IMR-90 (cell line): Measurements from ENCODE around the gene DLX2. TPM values are rescaled to one million over a fixed set of nuclear protein-coding genes. Genes with fewer than 3 reads are reported as not detected.

Experiments used
- ATAC-seq: fragments of 200-7000 bp; cut with Tn5 transposase; 2 replicates; pipeline ENCODE4 v1.9.1; 2020; ENCODE audit warnings: low read depth, mild to moderate bottlenecking, moderate library complexity
- BruUV-seq: library from RNA; stranded (reverse); fragments of 400-500 nt; replicated peaks from 2 replicates; lab custom pipeline; 2021; lab: Mats Ljungman, UMichigan
- CTCF ChIA-PET: fragments of 300-600 bp; formaldehyde crosslinking; extraction: SDS; loops from one replicate; lab custom pipeline; 2021; ENCODE audit warnings: antibody characterized with exemption; lab: Yijun Ruan, JAX
- POLR2A ChIA-PET: fragments of 300-600 bp; sonication (Branson Sonifier 250); formaldehyde crosslinking; loops from one replicate; lab custom pipeline; 2022; ENCODE audit warnings: antibody characterized with exemption; ENCODE audit not compliant: unreplicated experiment; lab: Charles Lee
- DNase-seq: peaks from one replicate; pipeline ENCODE4 v3.0.0; 2013
- H2AFZ ChIP-seq: replicated peaks from 2 replicates; pipeline ENCODE3; 2013; ENCODE audit warnings: low read length, mild to moderate bottlenecking; ENCODE audit not compliant: poor library complexity
- H2AK5ac ChIP-seq: 2 replicates; pipeline ENCODE4 v1.6.1; 2013; ENCODE audit warnings: low read depth, low read length, inconsistent platforms
- H2AK9ac ChIP-seq: replicated peaks from 2 replicates; pipeline ENCODE3; 2013; ENCODE audit warnings: mild to moderate bottlenecking, low read depth, low read length, moderate library complexity; ENCODE audit not compliant: poor library complexity
- H2BK120ac ChIP-seq: 2 replicates; pipeline ENCODE4 v1.6.1; 2013; ENCODE audit warnings: low read depth, low read length, inconsistent platforms
- H2BK15ac ChIP-seq: 3 replicates; pipeline ENCODE4 v1.6.1; 2013; ENCODE audit warnings: low read depth, low read length, inconsistent platforms
- H2BK20ac ChIP-seq: 2 replicates; pipeline ENCODE4 v1.6.1; 2013; ENCODE audit warnings: low read depth, mild to moderate bottlenecking, inconsistent platforms, low read length, moderate library complexity
- H2BK5ac ChIP-seq: 2 replicates; pipeline ENCODE4 v1.6.1; 2013; ENCODE audit warnings: mild to moderate bottlenecking, low read depth, low read length, inconsistent platforms; ENCODE audit not compliant: poor library complexity, severe bottlenecking
- H3K14ac ChIP-seq: replicated peaks from 2 replicates; pipeline ENCODE4 v1.6.1; 2013; ENCODE audit warnings: low read depth, low read length, inconsistent platforms
- H3K18ac ChIP-seq: 2 replicates; pipeline ENCODE4 v1.6.1; 2013; ENCODE audit warnings: low read depth, low read length, control low read depth
- H3K23ac ChIP-seq: 2 replicates; pipeline ENCODE4 v1.6.1; 2013; ENCODE audit warnings: low read depth, low read length, inconsistent platforms
- H3K27ac ChIP-seq: 2 replicates; pipeline ENCODE4 v1.5.1; 2013; ENCODE audit warnings: mild to moderate bottlenecking, control low read depth, low read length; ENCODE audit not compliant: insufficient read depth
- H3K27me3 ChIP-seq: 2 replicates; pipeline ENCODE4 v1.6.1; 2013; ENCODE audit warnings: low read length; ENCODE audit not compliant: control insufficient read depth, insufficient read depth
- H3K36me3 ChIP-seq: 2 replicates; pipeline ENCODE4 v1.6.1; 2013; ENCODE audit warnings: low read length, mixed read lengths; ENCODE audit not compliant: control insufficient read depth, insufficient read depth
- H3K4ac ChIP-seq: 2 replicates; pipeline ENCODE4 v1.6.1; 2013; ENCODE audit warnings: low read depth, low read length, inconsistent platforms
- H3K4me1 ChIP-seq: 2 replicates; pipeline ENCODE4 v1.6.1; 2013; ENCODE audit warnings: low read length, mixed read lengths; ENCODE audit not compliant: control insufficient read depth, insufficient read depth
- H3K4me2 ChIP-seq: 2 replicates; pipeline ENCODE4 v1.6.1; 2013; ENCODE audit warnings: low read depth, mild to moderate bottlenecking, control low read depth, low read length, moderate library complexity
- H3K4me3 ChIP-seq: 2 replicates; pipeline ENCODE4 v1.5.1; 2013; ENCODE audit warnings: low read depth, mild to moderate bottlenecking, control low read depth, low read length, moderate library complexity; ENCODE audit not compliant: insufficient read depth
- H3K56ac ChIP-seq: 2 replicates; pipeline ENCODE4 v1.6.1; 2013; ENCODE audit warnings: low read length, inconsistent platforms; ENCODE audit not compliant: insufficient read depth; ENCODE audit errors: extremely low read depth
- H3K79me1 ChIP-seq, 2 experiments: 2 replicates each; pipeline ENCODE4 v1.6.1; 2013; ENCODE audit warnings: low read length in 2 of 2, inconsistent platforms in 1 of 2, low read depth in 1 of 2
- H3K9ac ChIP-seq: 2 replicates; pipeline ENCODE4 v1.6.1; 2013; ENCODE audit warnings: low read depth, low read length, control low read depth
- H3K9me1 ChIP-seq: 2 replicates; pipeline ENCODE4 v1.6.1; 2013; ENCODE audit warnings: low read length, inconsistent platforms; ENCODE audit not compliant: insufficient read depth
- H3K9me3 ChIP-seq: 2 replicates; pipeline ENCODE4 v1.6.1; 2013; ENCODE audit warnings: low read length; ENCODE audit not compliant: control insufficient read depth, insufficient read depth
- H4K20me1 ChIP-seq: 2 replicates; pipeline ENCODE4 v1.6.1; 2013; ENCODE audit warnings: low read length, inconsistent platforms; ENCODE audit not compliant: insufficient read depth
- H4K5ac ChIP-seq: 2 replicates; pipeline ENCODE4 v1.6.1; 2013; ENCODE audit warnings: mild to moderate bottlenecking, low read depth, low read length, control low read depth
- H4K8ac ChIP-seq, 2 experiments: 2 replicates each; pipeline ENCODE4 v1.6.1; 2013; ENCODE audit warnings: low read depth in 2 of 2, low read length in 2 of 2, control low read depth in 1 of 2, inconsistent platforms in 1 of 2
- H4K91ac ChIP-seq: 2 replicates; pipeline ENCODE4 v1.6.1; 2013; ENCODE audit warnings: low read depth, low read length, inconsistent platforms; ENCODE audit not compliant: insufficient read depth
- BHLHE40 ChIP-seq: fragments of 150-350 bp; IDR thresholded peaks from 2 replicates; pipeline ENCODE4 v1.6.1; 2016; ENCODE audit warnings: mild to moderate bottlenecking, low read depth, low read length
- CEBPB ChIP-seq: IDR thresholded peaks from 2 replicates; pipeline ENCODE4 v1.6.1; 2012; ENCODE audit warnings: low read depth, low read length, improper control_type of control experiment
- CHD1 ChIP-seq: IDR thresholded peaks from 2 replicates; pipeline ENCODE4 v1.6.1; 2012; ENCODE audit warnings: low read depth, low read length, improper control_type of control experiment
- FOS ChIP-seq: fragments of 150-350 bp; IDR thresholded peaks from 2 replicates; pipeline ENCODE4 v1.6.1; 2016; ENCODE audit warnings: low read depth, low read length
- MAFK ChIP-seq: IDR thresholded peaks from 2 replicates; pipeline ENCODE4 v1.6.1; 2012; ENCODE audit warnings: low read depth, low read length, improper control_type of control experiment
- MAZ ChIP-seq: IDR thresholded peaks from 2 replicates; pipeline ENCODE4 v1.6.1; 2012; ENCODE audit warnings: low read depth, mild to moderate bottlenecking, low read length, improper control_type of control experiment, moderate library complexity, borderline replicate concordance
- MXI1 ChIP-seq: IDR thresholded peaks from 2 replicates; pipeline ENCODE4 v1.6.1; 2012; ENCODE audit warnings: low read depth, mild to moderate bottlenecking, low read length, moderate library complexity, borderline replicate concordance
- NFE2L2 ChIP-seq: fragments of 150-350 bp; IDR thresholded peaks from 2 replicates; pipeline ENCODE4 v1.6.1; 2016; ENCODE audit warnings: low read depth, mild to moderate bottlenecking, low read length
- POLR2A ChIP-seq: IDR thresholded peaks from 2 replicates; pipeline ENCODE4 v1.6.1; 2012; ENCODE audit warnings: mild to moderate bottlenecking, low read depth, low read length
- RAD21 ChIP-seq: IDR thresholded peaks from 2 replicates; pipeline ENCODE4 v1.6.1; 2012; ENCODE audit warnings: low read length, improper control_type of control experiment
- RCOR1 ChIP-seq: IDR thresholded peaks from 2 replicates; pipeline ENCODE4 v1.6.1; 2012; ENCODE audit warnings: mild to moderate bottlenecking, low read length, improper control_type of control experiment; ENCODE audit not compliant: insufficient replicate concordance
- RFX5 ChIP-seq: IDR thresholded peaks from 2 replicates; pipeline ENCODE4 v1.8.0; 2012; ENCODE audit warnings: low read depth, mild to moderate bottlenecking, low read length, moderate library complexity
- SMC3 ChIP-seq: fragments of 150-350 bp; IDR thresholded peaks from 2 replicates; pipeline ENCODE4 v1.6.1; 2016; ENCODE audit warnings: low read depth, mild to moderate bottlenecking, antibody characterized with exemption, low read length, moderate library complexity
- WGBS, 2 experiments: methylation state at CpG; one replicate each; pipeline versions ENCODE4 v1.1.5 to v1.1.7; 2013; ENCODE audit warnings: missing lambda C conversion rate in 2 of 2; ENCODE audit not compliant: insufficient read length in 1 of 2; ENCODE audit errors: extremely low coverage in 2 of 2; 5-methylcytosine and 5-hydroxymethylcytosine counted together
- dilution Hi-C: fragments of 300-500 bp; cut with HindIII; formaldehyde crosslinking; loops from one replicate; pipeline ENCODE4 v1.14.3; 2018; ENCODE audit warnings: low sequenced_read_pairs; ENCODE audit not compliant: unreplicated experiment
- in situ Hi-C: fragments of 300-500 bp; cut with MboI; formaldehyde crosslinking; loops from 3 replicates; pipeline ENCODE4 v1.14.3; 2019; ENCODE audit warnings: low sequenced_read_pairs, inconsistent platforms, mixed read lengths
- intact Hi-C: fragments of 100-400 bp; cut with micrococcal nuclease; formaldehyde crosslinking; loops from 2 replicates; pipeline ENCODE4 v1.10.0; 2022
- polyA plus RNA-seq, 3 experiments: library from polyadenylated mRNA; depleted of rRNA; stranded (reverse); fragments of >200 nt; gene quantifications; 2 replicates each; pipeline ENCODE4 v1.2.3, GENCODE V29; 2012; ENCODE audit warnings: low replicate concordance in 1 of 3
- total RNA-seq: library from RNA; depleted of rRNA; stranded (reverse); fragments of >200 nt; gene quantifications from 2 replicates; pipeline ENCODE4 v1.2.3, GENCODE V29; 2012
- TF ChIP-seq, protein P1 (sequence below): conservative IDR thresholded peaks from 2 replicates; pipeline ENCODE4 v1.5.1; 2012; ENCODE audit warnings: mild to moderate bottlenecking, low read depth, low read length, improper control_type of control experiment
- TF ChIP-seq, protein P2 (sequence below): fragments of 150-350 bp; IDR thresholded peaks from 2 replicates; pipeline ENCODE4 v1.6.1; 2016; ENCODE audit warnings: low read depth, mild to moderate bottlenecking, low read length, moderate library complexity, borderline replicate concordance

Gene DLX2
- total and polyA plus RNA-seq, 2 of the 4 experiments (the other 2 are of a cell fraction), result 0.38 TPM; not detected in 1

DNA sequence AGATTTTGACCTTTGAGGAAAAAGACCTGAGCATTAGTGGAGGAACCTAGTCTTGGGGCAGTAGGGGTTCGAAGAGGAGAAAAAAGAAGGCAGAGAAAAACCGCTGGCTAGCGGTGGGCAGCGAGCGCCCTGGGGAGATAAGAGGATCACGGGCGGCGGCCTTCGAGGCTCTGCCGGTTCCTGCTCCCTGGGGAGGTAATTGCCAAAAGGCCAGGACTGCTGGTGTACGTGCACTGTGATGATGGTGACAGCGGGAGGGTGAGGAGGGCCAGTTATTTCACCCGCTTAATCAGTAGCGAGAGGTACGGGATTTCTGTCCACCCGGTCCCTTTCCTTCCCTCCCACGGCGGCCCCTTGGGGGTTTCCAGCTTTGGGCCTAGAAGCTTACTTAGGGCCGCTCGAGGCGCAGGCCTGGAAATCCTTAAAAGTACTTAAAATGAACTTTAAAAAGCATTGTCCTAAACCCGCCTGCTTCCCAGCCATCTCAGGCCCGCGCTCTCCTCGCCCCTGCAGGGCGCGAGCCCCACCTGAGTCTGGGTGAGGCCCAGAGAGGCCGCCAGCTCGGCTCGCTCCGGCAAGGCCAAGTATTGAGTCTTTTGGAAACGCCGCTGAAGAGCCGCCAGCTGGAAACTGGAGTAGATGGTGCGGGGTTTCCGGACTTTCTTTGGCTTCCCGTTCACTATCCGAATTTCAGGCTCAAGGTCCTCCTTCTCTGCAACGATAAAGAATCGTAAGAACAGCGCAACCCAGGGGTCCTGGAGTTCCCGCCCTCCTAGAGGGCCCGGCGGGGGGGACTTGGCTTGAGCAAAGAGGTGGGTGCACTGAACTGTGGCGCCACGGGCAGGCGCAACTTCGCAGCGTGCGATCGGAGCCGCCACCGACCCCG lies 1.5 kb downstream of the DLX2 start:
- Histone ChIP-seq H3K27ac (no peak overlapping the region), H3K23ac (no peak overlapping the region), H4K8ac (no peak overlapping the region), H3K79me1 (no peaks in the 10 kb centered on the region), H3K4me1 (peaks cover 14% of the 10 kb centered on the region), H3K56ac (no peak overlapping the region), H2BK20ac (no peak overlapping the region), H4K20me1 (no peaks in the 10 kb centered on the region; the same call in 1 of the 2 replicates), H2AFZ (peak overlapping the region; percentile 90), H2BK120ac (no peak overlapping the region), H3K27me3 (no peaks in the 10 kb centered on the region; the same call in 1 of the 2 replicates), H4K5ac (no peak overlapping the region), H3K9me1 (peaks cover 5% of the 10 kb centered on the region), H2BK15ac (no peak overlapping the region), H2BK5ac (no peak overlapping the region), H4K91ac (no peak overlapping the region), H3K4ac (no peak overlapping the region), H3K36me3 (no peaks in the 10 kb centered on the region), H2AK5ac (no peak overlapping the region), H3K9ac (no peak overlapping the region; the same call in 1 of the 2 replicates), H3K18ac (no peak overlapping the region), H3K4me2 (peak overlapping the region; percentile 95; the same call in 1 of the 2 replicates), H3K4me3 (peak overlapping the region; percentile 54), H3K14ac (no peak overlapping the region), H3K9me3 (no peaks in the 10 kb centered on the region), H2AK9ac (peak overlapping the region; percentile 37)
- no TSS peak for BruUV-seq
- dilution Hi-C loops (no loop called here), in situ Hi-C loops (no loop called here), intact Hi-C loops (loop anchor here (5.0 kb wide), 1 partner anchor 366 kb away; no protein-coding TSS in a partner anchor)
- DNase-seq, result no peak
- WGBS, 2 experiments, result 42% methylated on average over 24 of the region's 54 CpGs; no CpG with 5 or more reads in 1 of the 2 experiments
- ATAC-seq, result no peak
- ChIA-PET CTCF (interaction anchor here (0.6 to 0.7 kb wide), 2 partner anchors 289 to 359 kb away, joined by 3 to 4 read pairs; no protein-coding TSS in a partner anchor), POLR2A (no interaction called here)
- TF ChIP-seq RFX5 (no peak), CHD1 (no peak), MAFK (no peak), RAD21 (no peak), RCOR1 (no peak), FOS (no peak), POLR2A (no peak), SMC3 (no peak), BHLHE40 (no peak), CEBPB (no peak), MXI1 (no peak), NFE2L2 (no peak), MAZ (no peak)
- TF ChIP-seq, protein P1, sequence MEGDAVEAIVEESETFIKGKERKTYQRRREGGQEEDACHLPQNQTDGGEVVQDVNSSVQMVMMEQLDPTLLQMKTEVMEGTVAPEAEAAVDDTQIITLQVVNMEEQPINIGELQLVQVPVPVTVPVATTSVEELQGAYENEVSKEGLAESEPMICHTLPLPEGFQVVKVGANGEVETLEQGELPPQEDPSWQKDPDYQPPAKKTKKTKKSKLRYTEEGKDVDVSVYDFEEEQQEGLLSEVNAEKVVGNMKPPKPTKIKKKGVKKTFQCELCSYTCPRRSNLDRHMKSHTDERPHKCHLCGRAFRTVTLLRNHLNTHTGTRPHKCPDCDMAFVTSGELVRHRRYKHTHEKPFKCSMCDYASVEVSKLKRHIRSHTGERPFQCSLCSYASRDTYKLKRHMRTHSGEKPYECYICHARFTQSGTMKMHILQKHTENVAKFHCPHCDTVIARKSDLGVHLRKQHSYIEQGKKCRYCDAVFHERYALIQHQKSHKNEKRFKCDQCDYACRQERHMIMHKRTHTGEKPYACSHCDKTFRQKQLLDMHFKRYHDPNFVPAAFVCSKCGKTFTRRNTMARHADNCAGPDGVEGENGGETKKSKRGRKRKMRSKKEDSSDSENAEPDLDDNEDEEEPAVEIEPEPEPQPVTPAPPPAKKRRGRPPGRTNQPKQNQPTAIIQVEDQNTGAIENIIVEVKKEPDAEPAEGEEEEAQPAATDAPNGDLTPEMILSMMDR, result no peak
- TF ChIP-seq, protein P2, sequence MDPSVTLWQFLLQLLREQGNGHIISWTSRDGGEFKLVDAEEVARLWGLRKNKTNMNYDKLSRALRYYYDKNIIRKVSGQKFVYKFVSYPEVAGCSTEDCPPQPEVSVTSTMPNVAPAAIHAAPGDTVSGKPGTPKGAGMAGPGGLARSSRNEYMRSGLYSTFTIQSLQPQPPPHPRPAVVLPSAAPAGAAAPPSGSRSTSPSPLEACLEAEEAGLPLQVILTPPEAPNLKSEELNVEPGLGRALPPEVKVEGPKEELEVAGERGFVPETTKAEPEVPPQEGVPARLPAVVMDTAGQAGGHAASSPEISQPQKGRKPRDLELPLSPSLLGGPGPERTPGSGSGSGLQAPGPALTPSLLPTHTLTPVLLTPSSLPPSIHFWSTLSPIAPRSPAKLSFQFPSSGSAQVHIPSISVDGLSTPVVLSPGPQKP, result no peak
